K562 (cell line): ENCODE results near the gene ADD3. TPM values are rescaled to one million over a fixed set of nuclear protein-coding genes. Genes with fewer than 3 reads are reported as not detected.

Experiments used
- BDP1 ChIP-seq: IDR thresholded peaks from 3 replicates; pipeline ENCODE4 v1.6.1; 2011; ENCODE audit not compliant: insufficient read length, insufficient read depth
- CBFA2T3 ChIP-seq: fragments of 450-650 bp; IDR thresholded peaks from 2 replicates; pipeline ENCODE4 v1.6.1; 2017
- DIDO1 ChIP-seq: fragments of 450-650 bp; IDR thresholded peaks from 2 replicates; pipeline ENCODE4 v1.6.1; 2016; ENCODE audit warnings: low read depth, missing biosample characterization, missing genetic modification characterization
- ELF2 ChIP-seq: fragments of 250-450 bp; sonication (Bioruptor Pico); IDR thresholded peaks from 2 replicates; pipeline ENCODE4 v1.5.0; 2021; ENCODE audit warnings: mild to moderate bottlenecking
- HDAC1 ChIP-seq, 2 experiments: fragments of 450-650 bp; IDR thresholded peaks; 2 replicates each; pipeline ENCODE4 v1.6.1; 2016 to 2017; ENCODE audit warnings: inconsistent platforms in 1 of 2, mild to moderate bottlenecking in 1 of 2, moderate library complexity in 1 of 2
- L3MBTL2 ChIP-seq: fragments of 450-650 bp; IDR thresholded peaks from 2 replicates; pipeline ENCODE4 v1.6.1; 2016; ENCODE audit warnings: mild to moderate bottlenecking, moderate library complexity
- NRF1 ChIP-seq, 2 experiments: fragments of 450-650 bp; IDR thresholded peaks in 1 of 2; conservative IDR thresholded peaks in 1 of 2; 2 replicates each; pipeline ENCODE4 v1.6.1; 2014; ENCODE audit warnings: mild to moderate bottlenecking in 2 of 2
- SRSF3 ChIP-seq: fragments of 200-400 bp; formaldehyde crosslinking; IDR thresholded peaks from 2 replicates; pipeline ENCODE4 v1.6.1; 2016; ENCODE audit warnings: mild to moderate bottlenecking, low read length, moderate library complexity; ENCODE audit not compliant: insufficient read depth
- SRSF7 ChIP-seq: fragments of 200-400 bp; formaldehyde crosslinking; optimal IDR thresholded peaks from 2 replicates; pipeline ENCODE3; 2017; ENCODE audit warnings: mild to moderate bottlenecking, low read depth, low read length
- STAT5B ChIP-seq: fragments of 250-450 bp; sonication (Bioruptor Pico); IDR thresholded peaks from 2 replicates; pipeline ENCODE4 v1.8.0; 2021; ENCODE audit warnings: mild to moderate bottlenecking, inconsistent platforms
- ZEB2 ChIP-seq: fragments of 450-650 bp; IDR thresholded peaks from 2 replicates; pipeline ENCODE4 v1.6.1; 2016
- ZNF184 ChIP-seq: sonication (generic); formaldehyde crosslinking; IDR thresholded peaks from 2 replicates; pipeline ENCODE4 v1.5.0; 2020; ENCODE audit warnings: missing genetic modification reagents
- ZNF583 ChIP-seq: fragments of 250-450 bp; sonication (Bioruptor Pico); IDR thresholded peaks from 2 replicates; pipeline ENCODE4 v1.4.0; 2020
- ZNF766 ChIP-seq: fragments of 200-800 bp; sonication (Bioruptor generic); conservative IDR thresholded peaks from 2 replicates; pipeline ENCODE4 v1.6.1; 2016; ENCODE audit warnings: missing genetic modification characterization, missing compliant biosample characterization
- polyA plus RNA-seq, 8 experiments: library from polyadenylated mRNA; depleted of rRNA in 4 of 8; stranded (reverse) in 5 of 8; unstranded in 3 of 8; fragments of >200 nt; fragmentation: Nextera tagmentation in 2 of 8; fragmentation: Illumina TruSeq in 1 of 8; extraction: Ambion mirVana in 2 of 8; extraction: Trizol in 1 of 8; gene quantifications; 2 replicates each; pipeline versions ENCODE4 v1.2.1 to v1.2.3, GENCODE V29; 2011 to 2014; ENCODE audit warnings: inconsistent platforms in 1 of 8, missing spikeins in 1 of 8
- total RNA-seq, 7 experiments: library from RNA; depleted of rRNA in 6 of 7; stranded (reverse); fragments of >200 nt in 6 of 7; fragmentation: Illumina TruSeq in 2 of 7; extraction: Trizol in 2 of 7; gene quantifications; 2 replicates each; pipeline versions ENCODE4 v1.2.1 to v1.2.3, GENCODE V29; 2011 to 2021; ENCODE audit warnings: low replicate concordance in 1 of 7
- TF ChIP-seq, protein P1 (sequence below): fragments of 150-350 bp; IDR thresholded peaks from 2 replicates; pipeline ENCODE4 v1.6.1; 2014; ENCODE audit warnings: low read depth, mild to moderate bottlenecking, low read length, borderline replicate concordance
- TF ChIP-seq, protein P2 (sequence below): fragments of 250-450 bp; sonication (Bioruptor Pico); IDR thresholded peaks from 2 replicates; pipeline ENCODE4 v1.5.0; 2021; ENCODE audit warnings: mild to moderate bottlenecking, borderline replicate concordance
- TF ChIP-seq, protein P3 (sequence below): fragments of 450-650 bp; IDR thresholded peaks from 2 replicates; pipeline ENCODE4 v1.7.0; 2016; ENCODE audit warnings: borderline replicate concordance
- TF ChIP-seq, protein P4 (sequence below): sonication (generic); formaldehyde crosslinking; IDR thresholded peaks from 2 replicates; pipeline ENCODE4 v1.9.0; 2022; ENCODE audit warnings: mild to moderate bottlenecking, missing genetic modification reagents
- TF ChIP-seq, protein P5 (sequence below): fragments of 250-450 bp; sonication (Bioruptor Pico); IDR thresholded peaks from 2 replicates; pipeline ENCODE4 v1.5.0; 2020; ENCODE audit warnings: mild to moderate bottlenecking

Gene ADD3
- total and polyA plus RNA-seq, 9 of the 15 experiments (the other 6 are each of a cell fraction or from before 2014, with no cell fraction given): 13.2 to 125 (median 31.7) TPM

DNA sequence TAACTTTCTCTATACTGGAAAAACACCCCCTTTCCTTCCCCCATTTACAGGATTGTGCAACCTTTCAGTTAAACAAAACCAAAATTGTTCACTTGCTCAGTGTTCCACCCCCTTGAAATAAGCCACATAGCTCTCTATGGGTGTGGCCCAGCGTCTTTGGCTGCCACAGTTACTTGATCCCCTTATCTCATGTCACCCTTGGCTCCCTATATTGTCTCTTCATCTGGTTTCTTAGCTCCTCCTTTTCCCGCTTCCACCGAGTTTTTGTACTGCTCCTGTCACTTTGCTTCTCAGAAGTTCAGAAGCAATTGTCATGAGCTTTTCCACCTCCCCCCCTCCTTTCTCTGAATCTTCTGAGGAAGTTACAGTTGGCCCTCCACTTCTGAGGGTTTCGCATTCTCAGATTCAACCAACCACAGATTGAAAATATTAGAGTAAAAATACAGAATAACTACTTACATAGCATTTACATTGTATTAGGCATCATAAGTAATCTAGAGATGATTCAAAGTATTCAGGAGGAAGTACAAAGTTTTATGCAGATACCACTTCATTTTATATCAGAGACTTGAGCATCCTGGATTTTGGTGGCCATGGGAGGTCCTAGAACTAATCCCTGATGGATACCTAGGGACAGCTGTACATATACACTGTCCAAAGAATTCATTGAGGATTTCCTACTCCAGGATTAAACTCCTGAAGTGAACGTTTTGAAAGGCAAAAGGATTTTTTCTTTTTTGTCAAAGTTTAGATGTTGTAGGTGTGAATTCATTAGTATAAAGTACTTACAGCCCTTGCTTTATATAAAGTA is 60.4 kb downstream of the ADD3 start (continued):
- TF ChIP-seq, protein P1, sequence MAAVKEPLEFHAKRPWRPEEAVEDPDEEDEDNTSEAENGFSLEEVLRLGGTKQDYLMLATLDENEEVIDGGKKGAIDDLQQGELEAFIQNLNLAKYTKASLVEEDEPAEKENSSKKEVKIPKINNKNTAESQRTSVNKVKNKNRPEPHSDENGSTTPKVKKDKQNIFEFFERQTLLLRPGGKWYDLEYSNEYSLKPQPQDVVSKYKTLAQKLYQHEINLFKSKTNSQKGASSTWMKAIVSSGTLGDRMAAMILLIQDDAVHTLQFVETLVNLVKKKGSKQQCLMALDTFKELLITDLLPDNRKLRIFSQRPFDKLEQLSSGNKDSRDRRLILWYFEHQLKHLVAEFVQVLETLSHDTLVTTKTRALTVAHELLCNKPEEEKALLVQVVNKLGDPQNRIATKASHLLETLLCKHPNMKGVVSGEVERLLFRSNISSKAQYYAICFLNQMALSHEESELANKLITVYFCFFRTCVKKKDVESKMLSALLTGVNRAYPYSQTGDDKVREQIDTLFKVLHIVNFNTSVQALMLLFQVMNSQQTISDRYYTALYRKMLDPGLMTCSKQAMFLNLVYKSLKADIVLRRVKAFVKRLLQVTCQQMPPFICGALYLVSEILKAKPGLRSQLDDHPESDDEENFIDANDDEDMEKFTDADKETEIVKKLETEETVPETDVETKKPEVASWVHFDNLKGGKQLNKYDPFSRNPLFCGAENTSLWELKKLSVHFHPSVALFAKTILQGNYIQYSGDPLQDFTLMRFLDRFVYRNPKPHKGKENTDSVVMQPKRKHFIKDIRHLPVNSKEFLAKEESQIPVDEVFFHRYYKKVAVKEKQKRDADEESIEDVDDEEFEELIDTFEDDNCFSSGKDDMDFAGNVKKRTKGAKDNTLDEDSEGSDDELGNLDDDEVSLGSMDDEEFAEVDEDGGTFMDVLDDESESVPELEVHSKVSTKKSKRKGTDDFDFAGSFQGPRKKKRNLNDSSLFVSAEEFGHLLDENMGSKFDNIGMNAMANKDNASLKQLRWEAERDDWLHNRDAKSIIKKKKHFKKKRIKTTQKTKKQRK: no peak
- no peak for TF ChIP-seq ZNF184 (CRISPR knock-in tag)
- no peak for TF ChIP-seq BDP1
- no peak for TF ChIP-seq STAT5B (CRISPR knock-in tag)
- TF ChIP-seq, protein P2, sequence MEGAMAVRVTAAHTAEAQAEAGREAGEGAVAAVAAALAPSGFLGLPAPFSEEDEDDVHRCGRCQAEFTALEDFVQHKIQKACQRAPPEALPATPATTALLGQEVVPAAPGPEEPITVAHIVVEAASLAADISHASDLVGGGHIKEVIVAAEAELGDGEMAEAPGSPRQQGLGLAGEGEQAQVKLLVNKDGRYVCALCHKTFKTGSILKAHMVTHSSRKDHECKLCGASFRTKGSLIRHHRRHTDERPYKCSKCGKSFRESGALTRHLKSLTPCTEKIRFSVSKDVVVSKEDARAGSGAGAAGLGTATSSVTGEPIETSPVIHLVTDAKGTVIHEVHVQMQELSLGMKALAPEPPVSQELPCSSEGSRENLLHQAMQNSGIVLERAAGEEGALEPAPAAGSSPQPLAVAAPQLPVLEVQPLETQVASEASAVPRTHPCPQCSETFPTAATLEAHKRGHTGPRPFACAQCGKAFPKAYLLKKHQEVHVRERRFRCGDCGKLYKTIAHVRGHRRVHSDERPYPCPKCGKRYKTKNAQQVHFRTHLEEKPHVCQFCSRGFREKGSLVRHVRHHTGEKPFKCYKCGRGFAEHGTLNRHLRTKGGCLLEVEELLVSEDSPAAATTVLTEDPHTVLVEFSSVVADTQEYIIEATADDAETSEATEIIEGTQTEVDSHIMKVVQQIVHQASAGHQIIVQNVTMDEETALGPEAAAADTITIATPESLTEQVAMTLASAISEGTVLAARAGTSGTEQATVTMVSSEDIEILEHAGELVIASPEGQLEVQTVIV (CRISPR knock-in tag): no peak
- TF ChIP-seq NRF1 (conservative IDR thresholded peaks at IDR 0.05 in 1 of 2, IDR thresholded peaks at IDR 0.05 in 1 of 2): no peak
- peak in 1 of 2 experiments; percentile 81; a peak in 2 of 4 replicates for TF ChIP-seq HDAC1 (IDR thresholded peaks at IDR 0.05)
- no peak for TF ChIP-seq SRSF7
- TF ChIP-seq, protein P3, sequence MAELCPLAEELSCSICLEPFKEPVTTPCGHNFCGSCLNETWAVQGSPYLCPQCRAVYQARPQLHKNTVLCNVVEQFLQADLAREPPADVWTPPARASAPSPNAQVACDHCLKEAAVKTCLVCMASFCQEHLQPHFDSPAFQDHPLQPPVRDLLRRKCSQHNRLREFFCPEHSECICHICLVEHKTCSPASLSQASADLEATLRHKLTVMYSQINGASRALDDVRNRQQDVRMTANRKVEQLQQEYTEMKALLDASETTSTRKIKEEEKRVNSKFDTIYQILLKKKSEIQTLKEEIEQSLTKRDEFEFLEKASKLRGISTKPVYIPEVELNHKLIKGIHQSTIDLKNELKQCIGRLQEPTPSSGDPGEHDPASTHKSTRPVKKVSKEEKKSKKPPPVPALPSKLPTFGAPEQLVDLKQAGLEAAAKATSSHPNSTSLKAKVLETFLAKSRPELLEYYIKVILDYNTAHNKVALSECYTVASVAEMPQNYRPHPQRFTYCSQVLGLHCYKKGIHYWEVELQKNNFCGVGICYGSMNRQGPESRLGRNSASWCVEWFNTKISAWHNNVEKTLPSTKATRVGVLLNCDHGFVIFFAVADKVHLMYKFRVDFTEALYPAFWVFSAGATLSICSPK: no peak
- peak; percentile 69 for TF ChIP-seq ZEB2
- TF ChIP-seq ELF2 (CRISPR knock-in tag): no peak
- TF ChIP-seq, protein P4, sequence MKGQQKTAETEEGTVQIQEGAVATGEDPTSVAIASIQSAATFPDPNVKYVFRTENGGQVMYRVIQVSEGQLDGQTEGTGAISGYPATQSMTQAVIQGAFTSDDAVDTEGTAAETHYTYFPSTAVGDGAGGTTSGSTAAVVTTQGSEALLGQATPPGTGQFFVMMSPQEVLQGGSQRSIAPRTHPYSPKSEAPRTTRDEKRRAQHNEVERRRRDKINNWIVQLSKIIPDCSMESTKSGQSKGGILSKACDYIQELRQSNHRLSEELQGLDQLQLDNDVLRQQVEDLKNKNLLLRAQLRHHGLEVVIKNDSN: no peak
- no peak for TF ChIP-seq L3MBTL2
- TF ChIP-seq CBFA2T3: peak; percentile 68
- TF ChIP-seq DIDO1 (tag): no peak
- TF ChIP-seq ZNF583 (CRISPR knock-in tag): no peak
- no peak for TF ChIP-seq SRSF3
- TF ChIP-seq, protein P5, sequence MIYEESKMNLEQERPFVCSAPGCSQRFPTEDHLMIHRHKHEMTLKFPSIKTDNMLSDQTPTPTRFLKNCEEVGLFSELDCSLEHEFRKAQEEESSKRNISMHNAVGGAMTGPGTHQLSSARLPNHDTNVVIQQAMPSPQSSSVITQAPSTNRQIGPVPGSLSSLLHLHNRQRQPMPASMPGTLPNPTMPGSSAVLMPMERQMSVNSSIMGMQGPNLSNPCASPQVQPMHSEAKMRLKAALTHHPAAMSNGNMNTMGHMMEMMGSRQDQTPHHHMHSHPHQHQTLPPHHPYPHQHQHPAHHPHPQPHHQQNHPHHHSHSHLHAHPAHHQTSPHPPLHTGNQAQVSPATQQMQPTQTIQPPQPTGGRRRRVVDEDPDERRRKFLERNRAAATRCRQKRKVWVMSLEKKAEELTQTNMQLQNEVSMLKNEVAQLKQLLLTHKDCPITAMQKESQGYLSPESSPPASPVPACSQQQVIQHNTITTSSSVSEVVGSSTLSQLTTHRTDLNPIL (CRISPR knock-in tag): no peak
- peak; percentile 92 for TF ChIP-seq ZNF766
